ENCODE results near the gene UBAP1L.

The UBAP1L gene

GRCh38 chr15:65066635-65067316 is 48.2 kb downstream of the UBAP1L start:
- DNase-seq (ENCODE audit: low read depth in 2 of 2) = no peak

- no peak for DNase-seq (ENCODE audit: low read depth in 2 of 2)
These were observed 48.9 kb downstream of the UBAP1L start for GRCh38 chr15:65066001-65066634.

- DNase-seq (ENCODE audit: low read depth in 2 of 2) = no peak
These were observed 52.3 kb downstream of the UBAP1L start for GRCh38 chr15:65062726-65063125.

GRCh38 chr15:65062061-65062460 is 52.9 kb downstream of the UBAP1L start:
- DNase-seq (ENCODE audit: low read depth in 2 of 2) = no peak

GRCh38 chr15:65060641-65061397 is 54.2 kb downstream of the UBAP1L start:
- DNase-seq (ENCODE audit: low read depth in 2 of 2) = no peak

- DNase-seq (ENCODE audit: low read depth in 2 of 2) = no peak
These were observed 54.9 kb downstream of the UBAP1L start for GRCh38 chr15:65059931-65060596.

- no peak for DNase-seq (ENCODE audit: low read depth in 2 of 2)
These were observed 55.6 kb downstream of the UBAP1L start for GRCh38 chr15:65059369-65059750.

- DNase-seq (ENCODE audit: low read depth in 2 of 2) = no peak
These were observed 56.3 kb downstream of the UBAP1L start for GRCh38 chr15:65058394-65059368.

- no peak for DNase-seq (ENCODE audit: low read depth in 2 of 2)
These were observed 57.5 kb downstream of the UBAP1L start for GRCh38 chr15:65057549-65057940.

GRCh38 chr15:65056868-65057548 is 58.0 kb downstream of the UBAP1L start:
- DNase-seq (ENCODE audit: low read depth in 2 of 2) = no peak

- no peak for DNase-seq (ENCODE audit: low read depth in 2 of 2)
These were observed 58.9 kb downstream of the UBAP1L start for GRCh38 chr15:65056106-65056505.

GRCh38 chr15:65055201-65055870 is 59.7 kb downstream of the UBAP1L start:
- no peak for DNase-seq (ENCODE audit: low read depth in 2 of 2)

- peak in 1 of 2 donors; percentile 26 for DNase-seq (ENCODE audit: low read depth in 2 of 2)
These were observed 60.4 kb downstream of the UBAP1L start for GRCh38 chr15:65054333-65055200.

GRCh38 chr15:65052956-65053355 is 62.0 kb downstream of the UBAP1L start:
- no peak for DNase-seq (ENCODE audit: low read depth in 2 of 2)

- no peak for DNase-seq (ENCODE audit: low read depth in 2 of 2)
These were observed 63.7 kb downstream of the UBAP1L start for GRCh38 chr15:65051266-65051665.

- no peak for DNase-seq (ENCODE audit: low read depth in 2 of 2)
These were observed 64.7 kb downstream of the UBAP1L start for GRCh38 chr15:65050270-65050669.

- peak; percentile 73 to 84 for DNase-seq (ENCODE audit: low read depth in 2 of 2)
These were observed 65.6 kb downstream of the UBAP1L start for GRCh38 chr15:65049418-65049840.

GRCh38 chr15:65048241-65048640 is 66.8 kb downstream of the UBAP1L start:
- DNase-seq (ENCODE audit: low read depth in 2 of 2) = no peak

Data from activated CD8-positive, alpha-beta memory T cell treated with anti-CD3 and anti-CD28 coated beads for 4 hours (primary cell).